A673 (cell line): ENCODE measurements around the gene KIF5C. TPM values are rescaled to one million over a fixed set of nuclear protein-coding genes. Genes with fewer than 3 reads are reported as not detected.

Experiments used
- BruUV-seq: library from RNA; stranded (reverse); fragments of 400-500 nt; replicated peaks from 2 replicates; lab custom pipeline; 2021; lab: Mats Ljungman, UMichigan
- CTCF ChIA-PET: fragments of 300-600 bp; sonication (Branson Sonifier 250); formaldehyde crosslinking; loops from one replicate; lab custom pipeline; 2022; ENCODE audit warnings: antibody characterized with exemption; lab: Charles Lee
- POLR2A ChIA-PET: fragments of 300-600 bp; sonication (Branson Sonifier 250); formaldehyde crosslinking; loops from one replicate; lab custom pipeline; 2022; ENCODE audit warnings: antibody characterized with exemption; ENCODE audit not compliant: low non-redundant PET; lab: Charles Lee
- DNase-seq: peaks from one replicate; pipeline ENCODE4 v3.0.0-alpha.2; 2015; ENCODE audit warnings: low spot score
- H3K27ac ChIP-seq: fragments of 200-600 bp; sonication (generic); 2 replicates; pipeline ENCODE4 v1.5.1; 2016; ENCODE audit warnings: mixed run types, low read depth, mild to moderate bottlenecking, mixed read lengths, antibody characterized with exemption, low read length; ENCODE audit not compliant: poor library complexity, severe bottlenecking
- H3K27me3 ChIP-seq: fragments of 200-600 bp; sonication (generic); replicated peaks from 2 replicates; pipeline ENCODE4 v1.6.1; 2017; ENCODE audit warnings: mixed run types, low read depth, mild to moderate bottlenecking, mixed read lengths, antibody characterized with exemption, low read length; ENCODE audit not compliant: insufficient read depth, poor library complexity
- H3K36me3 ChIP-seq: fragments of 200-600 bp; sonication (generic); 2 replicates; pipeline ENCODE4 v1.6.1; 2016; ENCODE audit warnings: mixed run types, mild to moderate bottlenecking, mixed read lengths, antibody characterized with exemption, low read length; ENCODE audit not compliant: insufficient read depth, poor library complexity, severe bottlenecking
- H3K4me1 ChIP-seq: fragments of 200-600 bp; sonication (generic); 2 replicates; pipeline ENCODE4 v1.6.1; 2017; ENCODE audit warnings: mixed run types, mild to moderate bottlenecking, mixed read lengths, antibody characterized with exemption, low read length; ENCODE audit not compliant: insufficient read depth, poor library complexity, severe bottlenecking
- H3K4me3 ChIP-seq: fragments of 200-600 bp; sonication (generic); 2 replicates; pipeline ENCODE4 v1.5.1; 2016; ENCODE audit warnings: low read depth, mixed run types, mild to moderate bottlenecking, mixed read lengths, low read length; ENCODE audit not compliant: poor library complexity, severe bottlenecking
- H3K9me3 ChIP-seq: fragments of 200-600 bp; sonication (generic); 2 replicates; pipeline ENCODE4 v1.6.1; 2016; ENCODE audit warnings: mixed run types, low read depth, mild to moderate bottlenecking, mixed read lengths, antibody characterized with exemption, low read length; ENCODE audit not compliant: poor library complexity, severe bottlenecking
- EZH2 ChIP-seq: fragments of 200-600 bp; sonication (generic); IDR thresholded peaks from 2 replicates; pipeline ENCODE4 v1.6.1; 2017; ENCODE audit warnings: borderline replicate concordance, low read depth, mild to moderate bottlenecking, mixed read lengths, antibody characterized with exemption, low read length; ENCODE audit not compliant: poor library complexity, severe bottlenecking
- intact Hi-C: fragments of 100-400 bp; cut with micrococcal nuclease; formaldehyde crosslinking; loops from one replicate; pipeline ENCODE4 v1.10.0; 2022; ENCODE audit not compliant: unreplicated experiment
- total RNA-seq: library from RNA; stranded (reverse); gene quantifications from 2 replicates; pipeline ENCODE4 v1.2.3, GENCODE V29; 2021
- TF ChIP-seq, protein P1 (sequence below): fragments of 300-800, 200-600 bp; sonication (generic); conservative IDR thresholded peaks from 2 replicates; pipeline ENCODE4 v1.5.1; 2017; ENCODE audit warnings: low read depth, mild to moderate bottlenecking, antibody characterized with exemption, low read length, moderate library complexity, mixed read lengths

Gene KIF5C
- total RNA-seq, 1 experiment from 2014 or later: 0.58 TPM

DNA sequence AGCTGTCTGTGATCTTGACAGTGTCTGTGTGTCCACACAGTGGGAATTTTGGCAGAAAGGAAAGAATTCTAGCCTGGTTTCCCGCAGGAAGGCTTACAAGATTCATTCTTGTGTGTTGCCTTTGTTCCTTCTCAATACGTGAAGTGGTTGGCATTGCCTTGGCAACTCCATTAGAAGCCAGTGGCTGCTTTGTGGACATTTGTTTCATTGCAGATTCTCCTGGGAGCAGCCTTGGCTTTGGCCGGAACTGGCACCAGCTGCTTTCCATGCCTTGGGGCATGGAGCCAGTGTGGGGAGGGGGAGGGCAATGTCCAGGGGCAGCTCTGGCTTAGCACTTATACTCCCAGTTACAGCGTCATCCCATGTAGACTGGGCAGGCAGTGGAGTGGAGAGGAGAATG, 39.4 kb downstream of the KIF5C start:
- BruUV-seq: no TSS peak
- Histone ChIP-seq H3K36me3 (no peaks in the 10 kb centered on the region), H3K4me1 (no peaks in the 10 kb centered on the region), H3K4me3 (no peak overlapping the region), H3K27ac (no peak overlapping the region), H3K9me3 (peaks cover 3% of the 10 kb centered on the region), H3K27me3 (no peaks in the 10 kb centered on the region)
- CTCF ChIA-PET: no interaction called here
- intact Hi-C loops: no loop called here
- TF ChIP-seq, protein P1, sequence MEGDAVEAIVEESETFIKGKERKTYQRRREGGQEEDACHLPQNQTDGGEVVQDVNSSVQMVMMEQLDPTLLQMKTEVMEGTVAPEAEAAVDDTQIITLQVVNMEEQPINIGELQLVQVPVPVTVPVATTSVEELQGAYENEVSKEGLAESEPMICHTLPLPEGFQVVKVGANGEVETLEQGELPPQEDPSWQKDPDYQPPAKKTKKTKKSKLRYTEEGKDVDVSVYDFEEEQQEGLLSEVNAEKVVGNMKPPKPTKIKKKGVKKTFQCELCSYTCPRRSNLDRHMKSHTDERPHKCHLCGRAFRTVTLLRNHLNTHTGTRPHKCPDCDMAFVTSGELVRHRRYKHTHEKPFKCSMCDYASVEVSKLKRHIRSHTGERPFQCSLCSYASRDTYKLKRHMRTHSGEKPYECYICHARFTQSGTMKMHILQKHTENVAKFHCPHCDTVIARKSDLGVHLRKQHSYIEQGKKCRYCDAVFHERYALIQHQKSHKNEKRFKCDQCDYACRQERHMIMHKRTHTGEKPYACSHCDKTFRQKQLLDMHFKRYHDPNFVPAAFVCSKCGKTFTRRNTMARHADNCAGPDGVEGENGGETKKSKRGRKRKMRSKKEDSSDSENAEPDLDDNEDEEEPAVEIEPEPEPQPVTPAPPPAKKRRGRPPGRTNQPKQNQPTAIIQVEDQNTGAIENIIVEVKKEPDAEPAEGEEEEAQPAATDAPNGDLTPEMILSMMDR: no peak
- DNase-seq: no peak
- POLR2A ChIA-PET: no interaction called here

DNA sequence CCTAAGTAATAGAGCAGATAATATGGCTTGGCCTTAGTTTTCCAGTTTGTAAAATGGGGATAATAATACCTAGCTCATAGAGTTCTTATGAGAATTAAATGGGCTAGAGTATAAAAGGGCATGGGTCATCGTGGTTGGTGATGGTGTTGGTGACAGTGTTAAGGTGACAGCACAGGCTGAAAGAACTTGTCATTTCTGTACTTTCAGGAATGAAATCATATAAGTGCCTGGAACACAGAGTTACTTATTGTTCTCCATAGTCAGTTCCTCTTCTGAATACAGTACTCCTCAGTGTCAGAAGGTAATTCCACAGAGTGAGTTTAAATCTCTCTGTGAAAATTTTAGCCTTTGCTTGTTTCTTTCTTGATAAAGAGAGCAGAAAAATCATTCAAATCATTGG, 42.4 kb downstream of the KIF5C start:
- intact Hi-C loops: no loop called here
- CTCF ChIA-PET: no interaction called here
- DNase-seq: no peak
- H3K9me3 ChIP-seq: peaks cover 3% of the 10 kb centered on the region
- no TSS peak for BruUV-seq
- no peaks in the 10 kb centered on the region for H3K4me1 ChIP-seq
- no peak overlapping the region for H3K27ac ChIP-seq
- no peak overlapping the region for H3K4me3 ChIP-seq
- no peak for TF ChIP-seq EZH2
- TF ChIP-seq, protein P1: no peak
- H3K27me3 ChIP-seq: no peaks in the 10 kb centered on the region
- POLR2A ChIA-PET: no interaction called here
- H3K36me3 ChIP-seq: no peaks in the 10 kb centered on the region

DNA sequence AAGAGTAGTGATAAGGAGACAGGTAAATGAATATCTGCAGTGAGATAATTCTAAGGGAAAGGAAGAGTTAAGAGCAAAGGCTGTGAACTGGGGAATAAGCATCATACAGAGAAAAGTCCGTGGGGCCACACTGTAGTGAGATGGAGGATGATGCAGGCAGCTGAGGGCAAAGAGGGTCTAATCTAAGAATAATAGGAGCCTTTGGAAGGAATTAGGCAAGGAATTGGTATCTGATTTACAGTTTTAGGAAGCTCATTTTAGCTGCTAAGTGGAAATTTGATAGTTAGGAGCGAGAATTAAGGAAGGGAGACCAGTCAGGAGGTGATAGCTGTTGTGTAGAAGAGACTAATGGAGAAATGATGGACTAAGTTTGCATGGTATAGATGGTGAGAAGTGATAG, 43.5 kb downstream of the KIF5C start:
- H3K9me3 ChIP-seq: peaks cover 3% of the 10 kb centered on the region
- ChIA-PET CTCF (no interaction called here), POLR2A (no interaction called here)
- H3K27me3 ChIP-seq: no peaks in the 10 kb centered on the region
- BruUV-seq: no TSS peak
- H3K4me3 ChIP-seq: no peak overlapping the region
- no peak overlapping the region for H3K27ac ChIP-seq
- no peaks in the 10 kb centered on the region for H3K36me3 ChIP-seq
- TF ChIP-seq EZH2: no peak
- TF ChIP-seq, protein P1: no peak
- intact Hi-C loops: no loop called here
- DNase-seq: no peak
- H3K4me1 ChIP-seq: no peaks in the 10 kb centered on the region
